Glutamatergic neuron (in vitro differentiated cells): ENCODE measurements around the gene GRID1. TPM values are rescaled to one million over a fixed set of nuclear protein-coding genes. Genes with fewer than 3 reads are reported as not detected.

Experiments
- DNase-seq: peaks from one replicate; pipeline ENCODE4 v3.0.0; 2022
- H3K27ac Mint-ChIP-seq: one replicate; pipeline ENCODE4 v1.8.0; 2020; ENCODE audit warnings: mild to moderate bottlenecking, mixed read lengths, inconsistent platforms; ENCODE audit not compliant: unreplicated experiment
- H3K27me3 Mint-ChIP-seq: one replicate; pipeline ENCODE4 v1.8.0; 2020; ENCODE audit warnings: mild to moderate bottlenecking, moderate library complexity, mixed read lengths, inconsistent platforms; ENCODE audit not compliant: unreplicated experiment
- H3K36me3 Mint-ChIP-seq: one replicate; pipeline ENCODE4 v1.8.0; 2020; ENCODE audit warnings: mild to moderate bottlenecking, mixed read lengths, inconsistent platforms; ENCODE audit not compliant: unreplicated experiment
- H3K4me1 Mint-ChIP-seq: one replicate; pipeline ENCODE4 v1.8.0; 2020; ENCODE audit warnings: mild to moderate bottlenecking, low read depth, mixed read lengths, inconsistent platforms; ENCODE audit not compliant: unreplicated experiment
- H3K4me3 Mint-ChIP-seq: one replicate; pipeline ENCODE4 v1.8.0; 2020; ENCODE audit warnings: mild to moderate bottlenecking, mixed read lengths, inconsistent platforms; ENCODE audit not compliant: unreplicated experiment
- H3K9me3 Mint-ChIP-seq: one replicate; pipeline ENCODE4 v1.8.0; 2020; ENCODE audit warnings: mild to moderate bottlenecking, moderate library complexity, mixed read lengths, inconsistent platforms; ENCODE audit not compliant: unreplicated experiment
- CTCF ChIP-seq: fragments of 200-600 bp; sonication (generic); IDR thresholded peaks from one replicate; pipeline ENCODE4 v1.5.0; 2021; ENCODE audit not compliant: partially characterized antibody, unreplicated experiment
- total RNA-seq: library from RNA; stranded (reverse); fragmentation: NEBNext Ultra II Directional; extraction: Animal tissue kit (Norgen Biotek cat#: 25700); gene quantifications from one replicate; pipeline ENCODE4 v1.2.1, GENCODE V29; 2021; ENCODE audit not compliant: unreplicated experiment

Gene GRID1
- total RNA-seq, 1 donor from 2014 or later: 8.0 TPM

- H3K4me3 Mint-ChIP-seq: no peak overlapping the region
- no peak for TF ChIP-seq CTCF
- no peaks in the 10 kb centered on the region for H3K36me3 Mint-ChIP-seq
- H3K9me3 Mint-ChIP-seq: no peaks in the 10 kb centered on the region
- DNase-seq: no peak
- peaks cover 5% of the 10 kb centered on the region for H3K4me1 Mint-ChIP-seq
- no peaks in the 10 kb centered on the region for H3K27me3 Mint-ChIP-seq
- H3K27ac Mint-ChIP-seq: no peak overlapping the region
Measured at GRCh38 chr10:85679710-85680109, 686.9 kb downstream of the GRID1 start.

GRCh38 chr10:85679061-85679460, 687.5 kb downstream of the GRID1 start:
- no peak overlapping the region for H3K4me3 Mint-ChIP-seq
- no peaks in the 10 kb centered on the region for H3K27me3 Mint-ChIP-seq
- no peak overlapping the region for H3K27ac Mint-ChIP-seq
- H3K4me1 Mint-ChIP-seq: peaks cover 5% of the 10 kb centered on the region
- no peak for DNase-seq
- no peaks in the 10 kb centered on the region for H3K9me3 Mint-ChIP-seq
- peaks cover 3% of the 10 kb centered on the region for H3K36me3 Mint-ChIP-seq
- no peak for TF ChIP-seq CTCF

GRCh38 chr10:85674851-85675250, 691.7 kb downstream of the GRID1 start:
- DNase-seq: no peak
- no peak for TF ChIP-seq CTCF
- Mint-ChIP-seq H3K4me1 (peaks cover 4% of the 10 kb centered on the region), H3K27ac (no peak overlapping the region), H3K36me3 (peaks cover 13% of the 10 kb centered on the region), H3K27me3 (peaks cover 1% of the 10 kb centered on the region), H3K4me3 (no peak overlapping the region), H3K9me3 (peaks cover 3% of the 10 kb centered on the region)

GRCh38 chr10:85673270-85673669, 693.3 kb downstream of the GRID1 start:
- Mint-ChIP-seq H3K4me3 (no peak overlapping the region), H3K4me1 (no peaks in the 10 kb centered on the region), H3K27ac (no peak overlapping the region), H3K9me3 (peaks cover 3% of the 10 kb centered on the region), H3K36me3 (peaks cover 13% of the 10 kb centered on the region), H3K27me3 (peaks cover 4% of the 10 kb centered on the region)
- DNase-seq: no peak
- no peak for TF ChIP-seq CTCF

GRCh38 chr10:85671530-85671929, 695.1 kb downstream of the GRID1 start:
- DNase-seq: no peak
- Mint-ChIP-seq H3K36me3 (peaks cover 13% of the 10 kb centered on the region), H3K27ac (no peak overlapping the region), H3K9me3 (peaks cover 3% of the 10 kb centered on the region), H3K27me3 (peaks cover 4% of the 10 kb centered on the region), H3K4me1 (no peaks in the 10 kb centered on the region), H3K4me3 (no peak overlapping the region)
- TF ChIP-seq CTCF: no peak
